Esophagus squamous epithelium (tissue), 5 donors: Measurements from ENCODE around the gene TWIST2. TPM values are rescaled to one million over a fixed set of nuclear protein-coding genes. Genes with fewer than 3 reads are reported as not detected.

Experiments
- DNase-seq: peaks from one replicate; lab custom pipeline; 2025; lab: John Stamatoyannopoulos, UW
- H3K27ac ChIP-seq, 4 donors: fragments of 200-600 bp; sonication (generic); one replicate each; pipeline ENCODE4 v1.5.1; 2016 to 2019; ENCODE audit warnings: mild to moderate bottlenecking in 1 of 4
- H3K27me3 ChIP-seq, 4 donors: fragments of 200-600 bp; sonication (generic); 1 replicate in 3 of 4; 2 replicates in 1 of 4; pipeline versions ENCODE4 v1.5.1 to v1.6.0; 2017 to 2021; ENCODE audit warnings: antibody characterized with exemption in 1 of 4
- H3K36me3 ChIP-seq, 3 donors: fragments of 200-600 bp; sonication (generic); one replicate each; pipeline ENCODE4 v1.5.1; 2016 to 2019
- H3K4me1 ChIP-seq, 3 donors: fragments of 200-600 bp; sonication (generic); one replicate each; pipeline ENCODE4 v1.5.1; 2017 to 2019
- H3K4me3 ChIP-seq, 4 donors: fragments of 200-600 bp; sonication (generic); 1 replicate in 3 of 4; 2 replicates in 1 of 4; pipeline ENCODE4 v1.5.1; 2016 to 2019; ENCODE audit warnings: mild to moderate bottlenecking in 2 of 4, moderate library complexity in 1 of 4
- H3K9me3 ChIP-seq, 3 donors: fragments of 200-600 bp; sonication (generic); one replicate each; pipeline ENCODE4 v1.5.1; 2016 to 2019
- POLR2A ChIP-seq, 4 donors: fragments of 450-650 bp; IDR thresholded peaks; one replicate each; pipeline ENCODE4 v1.6.1; 2017; ENCODE audit warnings: antibody characterized with exemption in 4 of 4, mild to moderate bottlenecking in 4 of 4, moderate library complexity in 3 of 4
- WGBS, 2 donors: methylation state at CpG; one replicate each; pipeline ENCODE4 v1.1.5; 2018; 5-methylcytosine and 5-hydroxymethylcytosine counted together
- intact Hi-C: fragments of 100-400 bp; cut with DNase I; formaldehyde crosslinking; loops from one replicate; pipeline ENCODE4 v1.15.0; 2022
- total RNA-seq, 4 donors: library from RNA; depleted of rRNA; stranded (reverse); fragments of >200 nt; gene quantifications; one replicate each; pipeline ENCODE4 v1.1.0, GENCODE V29; 2016
- TF ChIP-seq, protein P1 (sequence below), 6 experiments: fragments of 450-650 bp in 4 of 6; fragments of 200-600 bp in 2 of 6; sonication (generic) in 2 of 6; IDR thresholded peaks; one replicate each; pipeline ENCODE4 v1.5.1; 2016 to 2019; ENCODE audit warnings: antibody characterized with exemption in 6 of 6, mild to moderate bottlenecking in 4 of 6, moderate library complexity in 4 of 6
- donor health status: DM: yes; HTN: yes; CAD: no.

Gene TWIST2
- total RNA-seq, 4 donors from 2014 or later: 3.1 to 33.0 (median 4.9) TPM

DNA sequence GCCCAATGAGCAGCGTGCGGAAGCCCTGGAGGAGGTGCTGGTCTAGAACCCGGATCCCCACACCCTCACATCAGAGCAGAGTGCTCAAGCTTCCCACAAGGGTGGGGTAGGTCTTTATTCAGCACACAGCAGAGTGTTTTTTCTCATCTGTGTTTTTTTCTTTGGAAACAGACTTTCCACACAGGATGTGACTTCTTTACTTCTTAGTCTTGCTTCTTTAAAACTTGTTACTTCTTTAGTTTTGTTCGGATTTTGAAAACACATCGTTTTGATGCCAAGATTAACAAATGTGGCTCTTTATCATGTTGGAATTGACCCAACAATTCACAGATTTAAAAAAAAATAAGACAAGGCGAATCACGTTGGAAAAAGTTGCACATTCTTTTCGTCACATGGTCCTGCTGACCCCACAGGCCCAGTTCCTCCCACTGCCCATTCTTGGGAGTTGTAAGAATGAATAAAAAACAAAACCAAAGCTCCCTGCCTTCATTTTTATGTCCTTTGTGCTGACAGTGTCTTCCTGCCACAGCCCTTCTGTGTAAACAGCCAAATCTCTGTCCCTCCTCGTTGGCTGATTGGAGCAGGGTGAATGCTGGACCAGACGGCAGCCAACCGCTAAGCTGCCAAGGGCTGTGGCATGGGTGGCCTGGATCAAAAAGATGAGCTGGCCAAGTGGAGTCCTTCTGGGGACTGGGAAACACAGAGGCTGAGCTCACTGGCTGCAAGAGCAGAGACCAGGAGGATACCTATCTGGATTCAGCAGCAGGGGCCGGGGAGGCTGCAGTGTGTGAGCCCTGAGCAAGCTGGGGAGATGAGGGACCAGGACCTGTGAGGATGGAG lies 81.6 kb downstream of the TWIST2 start:
- H3K4me3 ChIP-seq: no peak overlapping the region
- no peaks in the 10 kb centered on the region for H3K36me3 ChIP-seq
- intact Hi-C loops: no loop called here
- no peaks in the 10 kb centered on the region for H3K9me3 ChIP-seq
- peaks cover 0 to 49% (median 0%) of the 10 kb centered on the region in 4 donors for H3K27me3 ChIP-seq
- TF ChIP-seq POLR2A (IDR thresholded peaks at IDR 0.05): no peak
- TF ChIP-seq, protein P1, sequence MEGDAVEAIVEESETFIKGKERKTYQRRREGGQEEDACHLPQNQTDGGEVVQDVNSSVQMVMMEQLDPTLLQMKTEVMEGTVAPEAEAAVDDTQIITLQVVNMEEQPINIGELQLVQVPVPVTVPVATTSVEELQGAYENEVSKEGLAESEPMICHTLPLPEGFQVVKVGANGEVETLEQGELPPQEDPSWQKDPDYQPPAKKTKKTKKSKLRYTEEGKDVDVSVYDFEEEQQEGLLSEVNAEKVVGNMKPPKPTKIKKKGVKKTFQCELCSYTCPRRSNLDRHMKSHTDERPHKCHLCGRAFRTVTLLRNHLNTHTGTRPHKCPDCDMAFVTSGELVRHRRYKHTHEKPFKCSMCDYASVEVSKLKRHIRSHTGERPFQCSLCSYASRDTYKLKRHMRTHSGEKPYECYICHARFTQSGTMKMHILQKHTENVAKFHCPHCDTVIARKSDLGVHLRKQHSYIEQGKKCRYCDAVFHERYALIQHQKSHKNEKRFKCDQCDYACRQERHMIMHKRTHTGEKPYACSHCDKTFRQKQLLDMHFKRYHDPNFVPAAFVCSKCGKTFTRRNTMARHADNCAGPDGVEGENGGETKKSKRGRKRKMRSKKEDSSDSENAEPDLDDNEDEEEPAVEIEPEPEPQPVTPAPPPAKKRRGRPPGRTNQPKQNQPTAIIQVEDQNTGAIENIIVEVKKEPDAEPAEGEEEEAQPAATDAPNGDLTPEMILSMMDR (IDR thresholded peaks at IDR 0.05): no peak
- H3K27ac ChIP-seq: peak overlapping the region in 3 of 4 donors; percentile 14 to 77 (median 69)
- peaks cover 0 to 16% (median 14%) of the 10 kb centered on the region in 3 donors for H3K4me1 ChIP-seq
- no peak for DNase-seq
- 45 to 59% methylated on average over 9 to 12 of the region's 12 CpGs for WGBS, 2 donors

DNA sequence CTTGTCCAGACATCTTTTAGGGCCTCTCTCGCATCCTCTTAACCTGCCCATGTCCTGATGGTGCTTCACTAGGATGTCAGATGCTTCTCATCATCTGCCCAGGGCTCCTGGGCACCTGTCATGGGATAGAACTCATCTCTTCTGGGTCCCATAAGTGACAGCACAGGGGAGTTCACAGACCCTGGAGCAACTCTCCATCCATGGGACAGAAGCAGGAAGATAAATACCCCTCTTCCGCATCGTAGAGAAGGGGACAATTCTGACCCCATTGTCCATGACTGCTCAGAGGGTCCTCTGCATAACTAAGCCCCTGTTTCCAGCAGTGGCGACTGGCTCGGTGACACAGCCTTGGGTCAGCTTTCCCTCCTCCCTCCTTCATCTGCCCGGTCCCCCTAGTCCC lies 82.3 kb downstream of the TWIST2 start:
- WGBS, 2 donors: 76 to 91% methylated on average over 6 of the region's 6 CpGs

DNA sequence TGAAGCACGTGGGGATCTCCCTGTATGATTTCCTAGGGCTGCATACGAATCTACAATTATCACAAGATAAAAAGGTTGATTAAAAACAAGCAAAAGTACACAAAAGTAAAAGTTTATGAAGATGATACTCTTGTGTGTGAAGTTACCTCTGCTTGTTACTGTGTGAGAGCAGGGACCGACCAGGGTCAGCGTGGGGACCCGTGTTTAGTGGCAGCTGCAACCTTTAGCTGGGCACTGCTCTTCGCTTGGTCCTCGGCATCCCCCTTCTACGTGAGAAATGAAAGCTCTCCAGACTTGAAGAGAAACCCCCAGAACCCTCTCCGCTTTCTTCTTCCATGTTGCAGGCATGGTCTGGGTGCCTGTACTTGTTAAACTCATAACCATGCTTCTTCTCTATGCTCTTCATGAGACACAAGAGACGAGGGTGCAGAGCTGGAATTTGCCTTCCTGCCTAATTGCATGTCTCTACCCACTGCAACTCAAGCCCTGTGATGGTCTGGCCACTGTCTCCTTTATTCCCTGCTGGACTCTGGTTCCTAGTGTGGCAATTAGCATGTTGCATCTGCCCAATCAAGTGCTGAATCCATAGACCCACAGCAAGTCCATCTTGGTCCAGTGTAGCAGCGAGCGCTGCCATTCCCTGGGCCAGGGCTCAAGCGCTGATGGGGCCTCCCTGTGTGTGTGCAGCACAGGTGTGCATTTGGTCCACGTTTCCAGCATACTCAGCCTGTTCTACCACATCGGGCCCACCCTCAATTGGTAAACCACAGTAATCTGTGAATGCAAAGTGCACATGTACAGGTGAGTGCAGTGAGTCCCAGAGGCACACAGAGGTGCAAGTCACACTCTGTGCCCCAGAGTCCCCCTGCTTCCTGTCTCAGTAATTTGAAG lies 88.5 kb downstream of the TWIST2 start:
- DNase-seq: no peak
- Histone ChIP-seq H3K27me3 (no peaks in the 10 kb centered on the region), H3K9me3 (no peaks in the 10 kb centered on the region), H3K36me3 (no peaks in the 10 kb centered on the region), H3K4me1 (peaks cover 0 to 17% (median 13%) of the 10 kb centered on the region in 3 donors), H3K4me3 (no peak overlapping the region), H3K27ac (no peak overlapping the region)
- WGBS, 2 donors: 81 to 87% methylated on average over 11 to 15 of the region's 15 CpGs
- intact Hi-C loops: no loop called here
- TF ChIP-seq, protein P1 (IDR thresholded peaks at IDR 0.05): no peak
- TF ChIP-seq POLR2A (IDR thresholded peaks at IDR 0.05): no peak

More for the DNA sequence above, 82.3 kb downstream of the TWIST2 start:
- TF ChIP-seq POLR2A (IDR thresholded peaks at IDR 0.05): no peak
- TF ChIP-seq, protein P1 (IDR thresholded peaks at IDR 0.05): no peak
- H3K36me3 ChIP-seq: no peaks in the 10 kb centered on the region
- H3K9me3 ChIP-seq: no peaks in the 10 kb centered on the region
- DNase-seq: no peak
- no peak overlapping the region for H3K4me3 ChIP-seq
- intact Hi-C loops: no loop called here
- H3K27me3 ChIP-seq: peaks cover 0 to 41% (median 0%) of the 10 kb centered on the region in 4 donors
- peaks cover 0 to 16% (median 14%) of the 10 kb centered on the region in 3 donors for H3K4me1 ChIP-seq
- H3K27ac ChIP-seq: peak overlapping the region; percentile 4 to 77 (median 42)

DNA sequence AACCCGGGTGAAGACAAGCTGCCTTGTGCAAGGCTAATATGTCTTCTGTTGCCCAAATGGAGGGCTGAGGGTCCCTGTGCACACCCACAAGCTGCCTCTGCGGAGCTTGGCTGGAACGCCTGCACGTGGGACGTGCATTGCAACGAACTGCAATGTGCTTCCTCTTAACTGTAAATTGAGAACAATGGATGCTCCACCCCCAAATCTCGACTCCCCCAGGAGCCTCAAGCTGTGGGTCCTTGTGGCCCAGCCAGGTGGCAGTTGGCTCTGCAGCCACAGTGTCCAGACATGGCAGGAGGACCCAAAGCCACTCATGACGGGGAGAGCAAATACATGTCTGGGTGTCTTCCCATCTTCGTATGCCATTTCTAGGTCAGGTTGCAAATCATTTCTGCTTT lies 90.1 kb downstream of the TWIST2 start:
- no peaks in the 10 kb centered on the region for H3K9me3 ChIP-seq
- no peaks in the 10 kb centered on the region for H3K27me3 ChIP-seq
- H3K4me3 ChIP-seq: no peak overlapping the region
- no peaks in the 10 kb centered on the region for H3K36me3 ChIP-seq
- TF ChIP-seq, protein P1 (IDR thresholded peaks at IDR 0.05): no peak
- TF ChIP-seq POLR2A (IDR thresholded peaks at IDR 0.05): no peak
- H3K27ac ChIP-seq: peak overlapping the region in 2 of 4 donors; percentile 69 to 86
- WGBS, 2 donors: 57 to 69% methylated on average over 4 to 9 of the region's 9 CpGs
- intact Hi-C loops: no loop called here
- peaks cover 0 to 17% (median 13%) of the 10 kb centered on the region in 3 donors for H3K4me1 ChIP-seq
- no peak for DNase-seq
